ENCODE measurements around the gene ANXA8.
A peak's percentile ranks its signal among the peaks of the same experiment; 100 is the strongest.
"Not testable (repeated sequence)": the region's sequence is repeated elsewhere in the genome, so short reads cannot be mapped to it uniquely, and the experiment has no call there.

The ANXA8 gene

DNA sequence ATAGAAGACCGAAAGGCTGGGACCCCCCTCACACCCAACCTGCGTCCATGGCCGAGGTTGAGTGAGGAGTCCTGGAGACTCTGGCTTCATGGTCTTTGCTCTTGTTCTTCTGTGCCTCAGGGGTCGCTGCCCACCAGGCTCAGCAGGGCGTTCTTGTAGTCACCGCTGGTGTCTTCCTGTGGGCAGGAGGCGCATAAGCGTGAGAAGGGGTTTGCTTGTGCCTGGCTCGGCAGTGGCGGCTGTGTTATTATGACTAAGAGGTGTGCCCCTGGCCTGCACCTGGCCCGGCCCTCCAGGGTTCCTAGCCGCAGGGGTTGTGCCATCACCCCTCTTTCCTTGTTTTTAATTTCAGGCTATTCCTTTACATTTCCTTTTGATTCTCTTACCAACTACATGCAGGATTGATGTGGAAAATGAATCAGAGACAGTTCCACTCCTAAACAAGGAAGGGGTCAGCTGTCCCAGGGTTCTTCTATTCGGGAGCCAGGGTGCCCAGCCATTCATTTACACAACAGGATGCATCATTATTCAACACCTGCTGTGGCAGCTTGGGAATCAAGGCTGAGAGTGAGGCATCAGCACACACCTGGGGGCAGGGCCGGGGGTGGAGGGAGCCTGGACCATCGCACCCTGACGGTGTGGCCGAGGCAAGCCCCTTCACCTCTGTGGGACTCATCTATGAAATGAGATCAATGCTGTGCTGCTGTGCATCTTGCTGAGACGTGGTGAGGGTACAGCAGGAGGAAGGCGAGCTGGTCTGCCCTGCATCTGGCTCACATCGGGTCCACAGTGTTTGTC is 15.0 kb downstream of the ANXA8 start:
- in situ Hi-C loops (cut with HindIII; ENCODE audit: low pct_unique_long_range_greater_than_20kb, low sequenced_read_pairs); DNase-seq (ENCODE audit: low read depth in 1 of 2, low spot score in 1 of 2): not testable (repeated sequence)

DNA sequence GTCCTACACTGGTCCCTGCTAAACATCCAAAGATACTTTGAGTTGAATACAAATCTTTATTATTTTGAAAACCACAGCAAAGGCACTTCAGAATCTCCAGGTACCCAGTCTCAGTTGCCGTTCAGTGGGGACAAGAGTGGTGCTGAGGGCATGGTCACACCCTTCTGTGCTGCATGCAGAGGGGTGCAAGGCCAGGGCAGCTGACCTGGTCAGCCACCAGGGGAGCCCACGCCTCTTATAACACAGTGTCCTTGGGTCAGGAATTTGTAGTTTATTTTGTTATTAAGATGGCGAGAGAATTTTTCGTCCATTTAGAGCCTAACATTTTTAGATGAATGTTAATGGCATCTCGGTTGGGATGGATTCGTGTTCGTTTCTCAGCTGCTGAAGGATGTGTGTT is 16.0 kb downstream of the ANXA8 start:
- DNase-seq (ENCODE audit: low read depth in 1 of 2, low spot score in 1 of 2); in situ Hi-C loops (cut with HindIII; ENCODE audit: low pct_unique_long_range_greater_than_20kb, low sequenced_read_pairs): not testable (repeated sequence)

DNA sequence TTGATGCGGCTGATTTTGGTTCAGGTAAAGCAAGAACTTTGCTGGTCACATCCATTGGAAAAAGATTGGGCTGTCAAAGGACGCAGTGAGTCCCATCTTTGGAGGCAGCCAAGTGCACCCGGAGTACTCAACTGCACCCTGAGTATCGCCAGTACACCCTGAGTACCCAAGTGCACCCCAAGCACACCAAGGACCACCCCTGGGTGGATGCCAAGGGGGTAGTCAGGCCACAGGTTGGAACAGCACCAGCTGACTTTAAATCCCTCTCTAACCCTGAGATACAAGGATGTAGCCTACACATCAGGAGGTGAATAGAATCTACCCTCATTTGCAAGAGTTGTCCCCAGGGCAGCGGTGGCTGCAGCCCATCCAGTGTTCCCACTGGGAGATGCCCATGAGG is 16.5 kb downstream of the ANXA8 start:
- DNase-seq (ENCODE audit: low read depth in 1 of 2, low spot score in 1 of 2); in situ Hi-C loops (cut with HindIII; ENCODE audit: low pct_unique_long_range_greater_than_20kb, low sequenced_read_pairs): not testable (repeated sequence)

DNA sequence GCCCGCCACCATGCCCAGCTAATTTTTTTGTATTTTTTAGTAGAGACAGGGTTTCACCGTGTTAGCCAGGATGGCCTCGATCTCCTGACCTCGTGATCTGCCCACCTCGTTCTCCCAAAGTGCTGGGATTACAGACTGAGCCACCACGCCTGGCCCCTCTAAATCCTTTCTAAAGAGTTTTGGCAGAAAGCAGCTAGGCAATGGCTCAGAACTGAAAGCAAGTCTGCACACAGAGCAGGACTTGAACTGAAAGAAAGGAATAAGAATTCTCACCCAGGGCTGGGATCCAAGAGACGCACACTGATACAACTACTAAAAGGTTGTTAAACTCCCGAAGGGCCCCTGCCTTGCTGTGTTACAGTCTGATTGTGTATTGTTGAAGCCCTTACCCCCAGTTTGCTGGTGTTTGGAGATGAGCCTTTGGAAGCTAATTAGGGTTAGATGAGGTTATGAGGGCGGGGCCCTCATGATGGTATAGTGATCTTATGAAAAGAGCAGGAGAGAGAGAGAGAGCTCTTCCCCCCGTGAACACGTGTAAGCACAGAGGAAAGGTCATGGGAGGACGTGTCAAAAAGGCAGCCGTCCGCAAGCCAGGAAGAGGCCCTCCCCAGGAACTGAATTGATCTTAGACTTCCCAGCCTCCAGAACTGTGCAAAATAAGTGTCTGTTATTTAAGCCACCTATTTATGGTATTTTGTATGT is 18.5 kb downstream of the ANXA8 start:
- in situ Hi-C loops (cut with HindIII; ENCODE audit: low pct_unique_long_range_greater_than_20kb, low sequenced_read_pairs); DNase-seq (ENCODE audit: low read depth in 1 of 2, low spot score in 1 of 2): not testable (repeated sequence)

DNA sequence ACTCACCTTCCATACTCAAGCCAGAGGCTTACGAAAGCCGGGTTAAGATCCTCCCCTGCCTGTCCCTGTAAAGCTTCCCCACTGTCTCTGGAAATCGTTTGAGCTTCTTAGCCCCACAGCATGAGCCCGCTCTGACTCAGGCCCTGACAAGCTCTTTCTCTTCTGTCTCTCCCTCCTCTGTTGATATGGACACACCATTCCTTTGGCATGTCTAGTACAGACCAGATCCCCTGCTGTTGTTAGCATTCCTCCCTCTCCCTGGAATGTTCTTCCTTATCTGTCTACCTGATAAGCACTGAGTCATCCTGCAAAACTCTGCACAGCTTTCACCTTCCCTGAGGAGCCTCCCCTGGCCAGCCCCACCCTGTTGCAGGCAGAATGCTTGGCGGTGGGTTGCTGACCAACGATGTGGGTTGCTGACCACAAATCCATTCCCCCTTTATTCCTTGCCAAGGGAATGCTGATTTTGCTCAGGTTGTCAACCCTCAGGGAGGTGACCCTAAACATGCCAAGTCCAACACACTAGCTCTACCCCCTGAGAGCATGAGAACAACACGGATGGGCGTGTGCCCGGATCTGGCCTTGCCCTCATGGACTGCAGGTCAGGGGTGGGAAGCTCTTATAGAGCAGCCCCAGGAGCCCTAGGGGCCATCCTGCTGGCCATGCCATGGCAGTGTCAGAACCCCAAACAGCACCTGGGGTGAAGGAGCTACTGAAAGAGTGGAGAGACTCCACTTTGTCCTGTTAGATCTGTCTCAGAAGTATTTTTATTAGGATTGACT is 21.1 kb downstream of the ANXA8 start:
- in situ Hi-C loops (cut with HindIII; ENCODE audit: low pct_unique_long_range_greater_than_20kb, low sequenced_read_pairs) = not testable (repeated sequence)

DNA sequence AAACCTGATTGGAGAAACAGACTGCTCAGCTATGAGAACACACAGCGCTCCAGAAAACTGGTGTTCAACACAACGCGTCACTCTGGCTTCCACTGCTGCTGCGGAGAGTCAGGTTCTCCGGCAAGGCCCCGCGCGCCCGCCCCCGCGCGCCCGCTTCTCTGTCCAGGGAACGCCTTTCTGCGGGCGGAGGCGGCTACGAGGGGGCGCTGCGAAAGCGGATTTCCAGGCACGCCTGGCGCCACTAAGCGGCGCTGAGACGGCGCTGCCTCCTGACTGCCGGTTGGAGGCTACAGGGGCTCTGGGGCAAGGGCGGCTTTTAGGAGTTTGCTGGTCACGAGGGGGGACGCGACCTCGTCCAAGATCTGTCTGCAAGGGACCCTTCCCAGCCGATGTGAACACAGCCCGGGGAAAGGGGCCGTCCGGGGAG is 22.6 kb downstream of the ANXA8 start:
- in situ Hi-C loops (cut with HindIII; ENCODE audit: low pct_unique_long_range_greater_than_20kb, low sequenced_read_pairs) = not testable (repeated sequence)
- peak in 1 of 2 experiments; percentile 82 for DNase-seq (ENCODE audit: low read depth in 1 of 2, low spot score in 1 of 2)

More for the DNA sequence above, 21.1 kb downstream of the ANXA8 start:
- not testable (repeated sequence) for DNase-seq (ENCODE audit: low read depth in 1 of 2, low spot score in 1 of 2)

DNA sequence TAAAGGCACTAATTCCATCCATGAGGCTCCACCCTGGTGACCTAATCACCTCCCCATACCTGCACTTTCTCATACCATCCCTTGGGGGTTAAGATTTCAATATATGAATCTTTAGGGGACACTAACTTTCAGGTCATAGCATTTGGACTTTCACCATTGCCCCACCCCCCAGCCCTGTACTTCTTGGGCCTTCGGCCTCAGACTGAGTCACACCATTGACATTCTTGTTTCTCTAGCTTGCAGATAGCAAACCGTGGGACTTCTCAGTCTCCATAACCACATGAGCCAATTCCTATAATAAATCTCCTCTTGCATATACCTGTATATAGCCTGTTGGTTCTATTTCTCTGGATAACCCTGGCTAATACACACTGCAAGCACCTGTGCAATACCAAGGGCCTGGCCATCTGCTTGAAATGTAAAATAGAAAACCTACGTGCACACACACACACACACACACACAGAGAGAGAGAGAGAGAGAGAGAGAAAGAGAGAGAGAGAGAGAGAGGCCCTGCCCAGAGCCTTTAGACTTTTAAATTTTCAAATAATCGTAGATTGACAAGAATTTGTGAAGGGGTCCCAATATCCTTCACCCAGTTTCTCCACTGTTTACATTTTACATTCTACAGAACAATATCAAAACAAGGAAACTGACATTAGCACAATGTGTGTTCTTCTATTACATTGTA is 25.3 kb downstream of the ANXA8 start:
- no peak for TF ChIP-seq JUND (IDR thresholded peaks at IDR 0.05; ENCODE audit: low read depth)
- in situ Hi-C loops (cut with HindIII; ENCODE audit: low pct_unique_long_range_greater_than_20kb, low sequenced_read_pairs) = no loop called here
- no peak for DNase-seq (ENCODE audit: low read depth in 1 of 2, low spot score in 1 of 2)

DNA sequence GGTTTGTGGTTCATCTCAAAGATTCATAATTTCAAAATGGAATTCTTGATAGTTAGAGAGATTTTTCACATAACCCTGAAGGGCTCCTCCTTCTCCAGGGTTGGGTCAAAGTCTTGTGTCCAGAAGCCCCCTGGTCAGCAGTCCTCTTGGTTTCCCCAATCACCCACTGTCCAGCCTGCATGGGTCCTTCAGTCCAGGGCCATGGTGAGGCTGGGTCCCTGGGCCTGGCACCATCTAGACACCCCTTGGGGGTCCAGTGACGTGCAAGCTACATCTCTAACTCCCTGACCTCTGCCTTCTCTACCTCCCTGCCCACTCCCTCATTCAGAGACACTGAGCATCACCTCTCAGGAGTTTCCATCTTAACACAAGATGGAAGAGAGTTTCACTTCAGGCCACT is 26.1 kb downstream of the ANXA8 start:
- DNase-seq (ENCODE audit: low read depth in 1 of 2, low spot score in 1 of 2) = no peak
- in situ Hi-C loops (cut with HindIII; ENCODE audit: low pct_unique_long_range_greater_than_20kb, low sequenced_read_pairs) = no loop called here
- no peak for TF ChIP-seq JUND (IDR thresholded peaks at IDR 0.05; ENCODE audit: low read depth)

DNA sequence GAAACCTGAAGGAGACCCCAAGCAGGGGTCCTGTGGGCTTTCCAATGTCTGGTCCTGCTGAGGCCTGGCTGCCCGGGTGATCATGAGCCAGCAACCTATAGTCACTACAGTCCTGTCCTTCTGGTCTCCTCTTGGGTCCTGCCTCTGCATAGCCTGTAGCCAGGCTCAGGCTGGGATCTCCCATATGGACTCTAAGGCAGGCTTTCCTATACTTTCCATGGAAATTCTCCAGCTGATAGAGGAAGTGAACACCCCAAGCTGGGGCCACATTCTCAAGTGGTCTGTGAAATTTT is 26.4 kb downstream of the ANXA8 start:
- in situ Hi-C loops (cut with HindIII; ENCODE audit: low pct_unique_long_range_greater_than_20kb, low sequenced_read_pairs) = no loop called here
- DNase-seq (ENCODE audit: low read depth in 1 of 2, low spot score in 1 of 2) = no peak
- no peak for TF ChIP-seq JUND (IDR thresholded peaks at IDR 0.05; ENCODE audit: low read depth)

DNA sequence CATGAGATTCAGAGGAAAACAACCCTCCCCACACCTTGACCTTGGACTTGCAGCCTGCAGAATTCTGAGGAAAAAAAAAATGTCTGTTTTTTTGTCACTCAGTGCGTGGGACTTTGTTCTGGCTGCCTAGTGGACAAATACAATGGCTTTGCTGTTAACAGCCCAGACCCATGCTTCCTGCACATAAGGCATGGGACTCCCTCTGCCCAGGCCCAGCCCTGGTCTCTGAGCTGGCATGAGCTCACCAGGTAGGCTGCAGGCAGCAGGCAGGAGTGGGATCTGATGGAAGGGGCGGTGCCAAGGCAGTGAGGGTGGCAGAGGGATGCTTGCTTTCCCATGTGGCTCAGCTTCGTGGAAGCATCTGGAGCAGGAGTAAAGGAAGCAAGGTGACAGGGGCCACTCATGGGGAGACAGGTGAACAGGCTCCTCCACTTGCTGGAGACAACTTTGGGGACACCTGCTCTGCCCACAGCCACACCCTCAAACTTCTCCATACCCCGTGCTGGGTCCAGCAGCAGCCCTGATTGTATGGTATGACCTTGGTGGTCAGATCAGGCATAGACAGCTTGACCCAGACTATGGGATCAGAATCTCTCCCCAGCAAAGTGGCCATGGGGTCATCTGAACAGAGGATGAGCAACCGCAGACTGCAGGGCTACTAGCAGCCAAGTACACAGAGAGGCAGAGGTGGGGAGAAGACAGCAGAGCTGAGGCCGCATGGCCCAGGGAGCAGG is 27.0 kb downstream of the ANXA8 start:
- DNase-seq (ENCODE audit: low read depth in 1 of 2, low spot score in 1 of 2) = no peak
- in situ Hi-C loops (cut with HindIII; ENCODE audit: low pct_unique_long_range_greater_than_20kb, low sequenced_read_pairs) = no loop called here
- no peak for TF ChIP-seq JUND (IDR thresholded peaks at IDR 0.05; ENCODE audit: low read depth)

DNA sequence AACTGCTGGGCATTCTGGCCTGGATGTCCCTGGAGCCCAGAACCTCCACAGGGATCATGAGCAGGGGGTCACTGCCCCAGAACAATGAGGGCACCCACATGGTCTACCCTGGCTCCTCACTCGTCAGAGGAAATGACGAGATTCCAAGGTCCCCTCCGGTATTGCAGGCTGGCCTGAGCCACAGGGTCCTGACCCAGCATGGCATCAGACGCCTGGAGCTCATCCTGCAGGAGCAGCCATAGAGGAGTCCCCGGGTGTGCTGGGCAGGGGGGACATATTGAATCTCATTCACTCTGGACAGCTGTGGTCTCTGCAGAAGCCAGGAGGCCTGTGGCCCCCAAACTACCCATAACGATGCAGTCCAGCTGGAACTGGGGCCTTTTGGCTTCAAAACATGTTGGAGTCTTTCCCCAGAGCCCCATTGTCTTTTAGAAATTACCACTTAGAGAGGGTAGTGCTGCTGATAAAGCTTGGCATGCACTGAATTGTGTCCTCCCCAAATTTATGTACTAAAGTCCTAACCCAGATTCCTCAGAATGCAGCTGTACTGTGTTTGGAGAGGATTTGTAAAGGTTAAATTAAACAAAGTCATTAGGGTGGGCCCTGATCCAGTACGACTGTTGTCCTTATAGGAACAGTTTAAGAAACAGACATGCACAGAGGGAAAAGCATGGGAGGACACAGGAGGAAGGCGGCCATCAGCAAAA is 27.7 kb downstream of the ANXA8 start:
- in situ Hi-C loops (cut with HindIII; ENCODE audit: low pct_unique_long_range_greater_than_20kb, low sequenced_read_pairs) = no loop called here
- no peak for DNase-seq (ENCODE audit: low read depth in 1 of 2, low spot score in 1 of 2)
- TF ChIP-seq JUND (IDR thresholded peaks at IDR 0.05; ENCODE audit: low read depth) = no peak

DNA sequence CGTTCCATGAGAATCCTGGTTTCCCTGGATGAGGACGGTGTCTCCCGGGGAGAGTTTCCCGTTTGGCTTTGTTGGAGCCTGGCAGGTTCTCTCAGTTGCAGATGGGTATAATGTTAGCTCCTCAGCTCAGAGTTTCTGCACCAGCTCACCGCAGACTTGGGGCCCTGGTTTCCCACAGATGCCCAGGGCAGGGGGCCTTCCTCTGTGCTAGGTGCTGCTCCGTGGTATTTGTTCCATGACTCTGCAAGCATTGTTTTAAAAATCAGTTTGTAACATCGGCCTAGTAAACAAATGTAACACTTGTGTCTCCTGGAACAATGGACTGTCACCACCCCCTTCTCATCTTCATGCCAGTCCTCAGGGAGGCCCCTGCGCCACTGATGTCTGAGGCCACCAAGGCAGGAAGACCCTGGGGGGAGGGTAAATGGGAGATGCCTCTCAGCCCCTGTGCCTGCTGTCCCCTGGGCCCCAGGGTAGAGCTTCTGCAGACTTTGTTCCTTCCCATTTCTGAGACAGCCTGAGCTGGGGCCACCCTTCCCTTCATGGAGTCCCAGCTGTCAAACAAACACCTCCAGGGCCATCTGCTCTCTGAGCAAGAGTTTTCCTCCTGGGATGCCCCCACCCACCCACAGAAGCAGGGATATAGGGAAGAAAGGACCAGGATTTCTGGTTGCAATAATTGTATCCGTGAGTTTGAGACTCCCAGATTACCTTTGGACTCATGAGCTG is 28.4 kb downstream of the ANXA8 start:
- DNase-seq (ENCODE audit: low read depth in 1 of 2, low spot score in 1 of 2); in situ Hi-C loops (cut with HindIII; ENCODE audit: low pct_unique_long_range_greater_than_20kb, low sequenced_read_pairs): not testable (repeated sequence)
